Measurements from ENCODE around the gene OTOGL.
"Not testable (repeated sequence)": the region's sequence is repeated elsewhere in the genome, so short reads cannot be mapped to it uniquely, and the experiment has no call there.

Gene OTOGL

DNA sequence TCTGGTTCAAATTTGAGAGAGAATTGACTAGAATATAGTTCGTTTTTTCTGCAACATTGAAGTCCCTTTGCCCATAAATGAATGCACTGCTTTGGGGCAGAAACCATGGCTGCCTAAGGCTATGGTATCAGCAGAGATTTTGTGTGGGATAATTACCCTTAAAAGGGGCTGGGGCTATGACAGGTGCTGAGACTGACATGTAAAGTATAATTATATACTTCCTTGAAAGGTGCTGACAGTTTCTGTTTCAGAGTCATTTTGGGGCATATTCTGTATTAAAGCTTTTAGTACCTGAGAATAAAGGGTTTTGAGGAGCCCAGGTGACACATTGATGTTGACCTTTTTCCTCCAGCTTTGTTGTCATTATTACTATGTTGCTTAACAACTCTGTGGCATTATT is 194.4 kb downstream of the OTOGL start:
- DNase-seq: no peak

DNA sequence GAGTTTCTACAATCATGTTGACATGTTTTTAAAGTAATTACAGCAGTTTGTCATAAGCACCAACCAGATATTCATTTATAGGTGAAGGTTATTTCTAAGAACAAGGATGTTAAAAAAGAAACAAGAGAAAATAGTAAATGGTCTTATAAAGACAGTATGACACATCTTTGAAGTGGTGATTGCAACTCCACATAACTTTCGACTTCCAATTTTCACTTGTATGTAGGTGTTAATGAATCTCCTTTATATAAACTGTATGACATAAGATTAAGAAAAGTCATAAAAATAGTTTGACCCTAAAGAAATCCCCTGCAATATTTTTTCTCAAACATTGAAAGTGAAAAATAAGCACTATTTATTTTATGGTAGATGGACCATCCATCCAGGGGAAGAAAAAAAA is 199.9 kb downstream of the OTOGL start:
- DNase-seq: no peak

DNA sequence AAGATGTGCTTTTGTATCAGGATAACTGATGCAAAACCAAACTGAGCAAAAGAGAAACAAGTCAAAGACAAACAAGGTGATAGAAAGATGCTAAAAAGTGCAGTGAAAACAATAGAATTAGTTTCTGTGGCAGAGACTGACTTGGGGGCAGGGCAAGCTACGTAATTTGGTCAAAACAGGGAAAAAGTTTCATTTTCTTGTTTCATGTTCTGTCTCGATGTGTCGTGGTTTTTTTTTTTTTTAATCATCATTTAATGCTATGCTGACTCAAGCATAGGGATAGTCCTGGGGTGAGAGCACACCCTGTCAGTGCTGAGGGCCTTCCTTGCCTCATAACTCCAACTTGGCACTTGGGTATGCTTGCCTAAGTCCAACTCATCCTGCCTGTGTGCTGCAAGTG is 200.6 kb downstream of the OTOGL start:
- DNase-seq: no peak

DNA sequence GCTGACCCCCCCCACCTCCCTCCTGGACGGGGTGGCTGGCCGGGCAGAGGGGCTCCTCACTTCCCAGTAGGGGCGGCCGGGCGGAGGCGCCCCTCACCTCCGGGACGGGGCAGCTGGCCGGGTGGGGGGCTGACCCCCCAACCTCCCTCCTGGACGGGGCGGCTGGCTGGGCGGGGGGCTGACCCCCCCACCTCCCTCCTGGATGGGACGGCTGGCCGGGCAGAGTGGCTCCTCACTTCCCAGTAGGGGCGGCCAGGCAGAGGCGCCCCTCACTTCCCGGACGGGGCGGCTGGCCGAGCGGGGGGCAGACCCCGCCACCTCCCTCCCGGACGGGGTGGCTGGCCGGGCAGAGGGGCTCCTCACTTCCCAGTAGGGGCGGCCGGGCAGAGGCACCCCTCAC is 208.1 kb downstream of the OTOGL start:
- DNase-seq: not testable (repeated sequence)

DNA sequence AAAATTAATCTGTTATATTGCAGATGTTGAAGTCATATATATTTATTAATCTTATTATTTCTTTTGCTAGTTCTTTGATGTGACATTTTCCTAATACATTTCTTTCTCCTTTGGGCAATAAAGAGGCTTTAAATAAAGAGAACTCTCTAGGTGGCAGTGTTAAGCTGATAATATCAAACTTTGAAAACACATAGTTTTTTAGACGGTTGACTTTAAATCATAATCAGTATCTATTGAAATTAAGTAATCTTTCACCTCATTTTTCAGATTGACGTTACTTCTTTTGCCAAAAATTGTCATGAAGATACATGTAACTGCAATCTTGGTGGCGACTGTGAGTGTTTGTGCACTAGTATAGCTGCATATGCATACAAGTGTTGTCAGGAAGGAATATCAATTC is 213.9 kb downstream of the OTOGL start:
- DNase-seq: no peak

DNA sequence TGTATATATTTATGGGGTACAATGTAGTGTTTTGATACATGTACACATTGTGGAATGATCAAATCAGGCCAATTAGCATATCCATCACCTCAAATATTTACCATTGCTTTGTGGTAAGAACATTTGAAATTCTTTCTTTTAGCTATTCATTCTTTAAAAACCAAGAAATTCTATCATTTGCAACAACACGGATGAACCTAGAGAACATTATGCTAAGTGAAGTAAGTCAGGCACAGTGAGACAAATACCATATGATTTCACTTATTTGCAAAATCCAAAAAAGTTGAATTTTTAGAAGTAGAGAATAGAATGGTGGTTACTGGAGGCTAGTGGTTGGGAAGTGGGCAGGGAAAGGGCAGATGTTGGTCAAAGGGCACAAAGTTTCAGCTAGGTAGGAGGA is 215.4 kb downstream of the OTOGL start:
- no peak for DNase-seq

DNA sequence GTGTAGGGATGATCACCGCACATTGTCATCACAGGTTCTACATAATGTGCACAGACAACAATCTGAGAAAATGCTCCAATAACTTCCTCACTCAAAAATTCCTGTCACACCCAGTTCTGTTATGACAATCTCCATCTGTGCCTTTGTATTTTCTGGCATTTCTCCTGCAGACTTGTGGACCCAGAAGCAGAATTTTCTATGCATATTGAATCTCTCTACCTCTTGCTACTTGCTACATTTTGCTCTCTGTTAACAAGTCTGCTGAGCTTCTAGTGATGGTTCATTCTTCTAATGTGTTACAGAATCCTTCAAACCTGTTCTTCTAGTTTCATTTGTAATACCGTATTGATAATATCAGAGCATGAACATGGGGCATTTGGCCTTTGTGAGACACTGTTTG is 216.9 kb downstream of the OTOGL start:
- DNase-seq: no peak

DNA sequence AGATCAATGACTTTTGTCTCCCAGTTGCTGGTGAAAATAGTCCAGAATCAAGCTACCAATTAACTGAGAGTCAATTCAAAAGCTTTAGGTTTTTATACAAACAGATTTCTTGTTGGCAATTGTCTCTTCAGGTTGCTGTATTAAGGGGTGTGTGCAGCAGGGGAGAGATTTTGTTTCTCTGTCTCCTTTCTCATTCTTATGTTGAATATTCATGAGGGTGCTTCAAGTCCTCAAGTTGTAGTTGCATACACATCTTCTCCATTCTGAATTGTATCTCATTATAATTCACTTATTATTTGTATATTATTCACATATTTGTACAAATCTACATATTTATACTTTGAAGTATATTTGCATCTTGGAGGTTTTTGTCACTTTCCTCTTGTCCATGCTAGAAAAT is 218.0 kb downstream of the OTOGL start:
- DNase-seq: no peak

DNA sequence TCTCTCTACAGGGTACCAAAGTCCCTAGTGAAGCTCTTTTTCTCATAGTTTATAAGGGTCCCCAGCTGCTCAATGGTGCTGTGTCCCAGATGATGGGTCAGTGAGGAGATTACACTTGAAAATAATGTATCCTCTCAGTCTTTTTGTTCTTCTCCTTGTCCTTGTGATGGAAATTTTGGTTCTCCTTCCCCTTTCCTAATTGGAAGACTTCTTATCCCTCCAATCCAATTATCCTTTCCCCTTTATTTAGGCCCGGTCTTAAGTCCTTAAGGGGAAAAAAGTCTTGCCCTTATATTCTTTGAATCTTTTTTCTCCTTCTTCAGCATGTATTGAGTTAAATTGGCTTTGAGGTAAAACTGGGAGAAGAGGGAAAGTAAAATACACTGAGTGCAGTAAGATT is 218.6 kb downstream of the OTOGL start:
- DNase-seq: no peak

DNA sequence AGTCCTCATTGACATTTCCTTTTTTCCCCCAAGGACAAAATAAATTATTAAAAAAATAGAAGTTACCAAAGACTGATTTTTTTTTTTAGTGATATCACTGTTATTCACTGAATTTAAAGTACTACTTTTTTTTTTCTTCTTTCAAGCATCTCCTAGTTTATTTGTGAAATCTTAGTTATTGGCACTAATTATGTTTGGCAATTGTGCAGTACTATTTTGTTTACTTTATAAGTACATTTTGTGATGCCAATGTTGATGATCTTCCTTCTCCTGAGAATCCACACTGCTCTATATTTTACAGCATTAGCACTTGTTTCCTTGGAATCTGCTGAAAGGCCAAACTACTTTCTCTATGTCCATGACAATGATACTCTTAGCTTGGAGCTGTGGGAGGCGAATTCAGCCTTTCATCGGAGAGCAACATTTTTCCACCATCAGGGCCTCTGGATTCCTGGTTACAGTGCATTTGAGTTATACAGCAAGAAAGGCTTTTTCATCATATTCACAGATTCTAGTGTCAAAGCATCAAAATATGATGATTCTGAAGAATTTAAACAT is 220.9 kb downstream of the OTOGL start:
- DNase-seq: no peak

DNA sequence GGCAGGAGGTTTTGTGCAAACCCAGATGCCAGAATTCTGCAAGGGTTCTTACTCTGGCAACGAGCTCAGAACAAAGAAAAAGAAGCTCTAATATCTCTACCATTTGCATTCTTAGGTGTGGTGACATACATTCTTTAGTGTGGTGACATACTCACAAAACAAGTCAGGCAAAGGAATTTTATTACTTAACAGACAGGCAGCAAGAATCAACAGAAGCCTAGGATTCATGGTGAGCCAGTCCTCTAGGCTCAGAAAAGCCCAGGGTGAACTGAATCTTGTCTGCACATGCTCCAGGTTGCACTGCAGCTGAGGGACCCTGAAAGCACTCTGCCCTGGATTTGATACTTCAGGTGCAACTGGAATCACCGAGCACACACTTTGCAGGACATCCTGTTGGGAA is 222.3 kb downstream of the OTOGL start:
- no peak for DNase-seq

DNA sequence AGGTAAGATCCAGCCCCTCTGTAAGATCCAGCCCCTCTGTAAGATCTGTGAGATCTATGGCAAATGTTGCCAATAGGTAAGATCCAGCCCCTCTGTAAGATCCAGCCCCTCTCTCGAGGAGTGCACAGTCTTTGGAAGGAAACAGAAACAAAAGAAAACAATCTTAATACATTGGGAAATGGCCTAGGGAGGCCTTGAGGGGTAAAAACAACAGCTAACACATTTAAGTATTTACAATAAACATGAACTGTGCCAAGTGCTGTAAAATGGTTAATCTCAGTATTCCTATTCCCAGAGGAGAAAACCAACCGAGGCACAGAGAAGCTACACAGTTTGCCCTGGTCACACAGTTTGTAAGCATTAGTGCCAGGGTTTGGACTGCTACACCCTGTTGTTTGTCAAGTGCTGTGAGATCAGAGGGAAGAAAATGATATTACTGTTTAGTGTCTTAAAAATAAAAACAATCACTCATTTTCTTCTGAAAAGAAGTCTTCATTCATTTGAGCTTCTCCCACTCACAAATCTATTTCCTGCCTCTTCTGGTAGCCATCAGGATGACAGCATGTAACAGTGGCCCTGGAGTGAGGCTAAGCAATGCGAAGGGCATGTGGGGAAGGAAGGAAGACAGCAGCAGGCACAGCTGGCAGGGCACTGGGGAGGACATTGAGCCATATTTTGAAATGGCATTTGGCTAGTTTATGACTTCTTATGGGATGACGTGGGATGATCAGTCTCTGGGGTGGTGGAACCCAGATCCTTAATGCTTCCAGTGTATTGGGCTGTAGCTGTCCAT is 226.0 kb downstream of the OTOGL start:
- DNase-seq: no peak

DNA sequence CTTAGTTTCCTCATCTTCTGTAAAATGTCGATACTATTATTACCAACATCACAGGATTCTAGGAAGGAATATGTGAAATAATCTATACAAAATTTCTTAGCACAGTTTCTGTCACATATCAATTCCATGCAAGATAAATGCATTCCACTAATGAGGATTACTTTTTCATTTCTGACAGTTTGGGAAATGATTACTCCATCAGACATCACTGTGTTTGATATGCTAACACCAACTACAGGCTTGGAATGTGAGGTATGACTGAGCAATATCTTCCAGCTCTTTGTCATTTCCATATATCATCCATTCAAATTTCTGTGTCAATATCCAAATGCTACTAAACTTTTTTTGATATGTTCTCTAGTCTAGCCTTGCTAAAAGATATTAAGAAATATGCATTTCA is 233.5 kb downstream of the OTOGL start:
- no peak for DNase-seq

DNA sequence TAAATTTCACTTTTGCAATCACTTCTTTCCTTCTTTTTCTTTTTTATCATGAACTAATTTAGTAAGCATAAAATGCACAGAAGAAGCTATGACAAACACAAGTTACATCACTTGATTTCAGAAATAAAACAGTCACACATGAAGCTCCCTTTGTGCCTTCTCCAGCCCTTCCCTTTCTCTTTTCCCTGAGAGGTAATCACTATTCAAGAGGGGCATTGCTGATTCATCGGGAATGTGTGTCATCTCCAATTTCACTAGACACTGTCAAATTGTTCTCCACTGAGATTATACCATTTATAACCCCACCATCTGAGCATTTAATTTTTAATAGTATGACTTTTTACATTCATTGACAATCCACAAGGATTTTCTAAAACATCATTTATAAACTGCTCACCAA is 253.1 kb downstream of the OTOGL start:
- no peak for DNase-seq

DNA sequence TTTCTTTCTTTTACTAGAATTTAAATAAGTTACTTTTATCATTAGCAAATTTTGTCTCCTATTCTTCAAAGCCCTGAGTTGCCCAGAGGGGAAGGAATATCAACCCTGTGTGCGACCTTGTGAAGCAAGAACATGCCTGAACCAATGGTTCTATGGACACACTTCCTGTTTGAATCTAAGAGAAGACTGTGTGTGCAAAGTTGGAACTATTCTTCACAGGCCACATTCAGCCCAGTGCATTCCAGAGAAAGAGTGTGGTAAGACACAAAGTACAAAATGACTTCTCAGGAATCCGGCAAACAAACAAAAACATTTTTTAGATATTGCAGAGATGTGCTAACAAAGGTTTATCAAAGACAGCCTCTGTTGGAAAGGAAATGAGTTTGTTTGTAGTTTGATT is 253.9 kb downstream of the OTOGL start:
- DNase-seq: no peak

DNA sequence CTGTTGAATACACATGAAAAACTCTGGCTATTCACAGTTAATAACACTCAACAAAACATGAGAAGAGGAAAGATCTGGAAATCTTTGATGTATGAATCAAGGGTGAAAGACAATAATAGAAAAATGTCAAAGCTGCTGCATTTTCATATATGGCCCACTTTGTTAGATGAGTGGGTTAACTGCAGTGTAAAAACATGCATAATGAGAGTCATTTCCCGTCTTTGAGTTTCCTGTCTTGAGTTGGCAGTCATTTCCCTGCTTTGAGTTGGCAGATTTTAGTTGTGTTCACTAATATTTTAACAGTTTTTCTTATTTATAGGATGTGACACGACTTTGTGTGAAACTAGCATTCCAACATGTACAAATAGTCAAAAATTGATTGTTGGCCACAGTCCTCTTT is 256.8 kb downstream of the OTOGL start:
- DNase-seq: no peak

DNA sequence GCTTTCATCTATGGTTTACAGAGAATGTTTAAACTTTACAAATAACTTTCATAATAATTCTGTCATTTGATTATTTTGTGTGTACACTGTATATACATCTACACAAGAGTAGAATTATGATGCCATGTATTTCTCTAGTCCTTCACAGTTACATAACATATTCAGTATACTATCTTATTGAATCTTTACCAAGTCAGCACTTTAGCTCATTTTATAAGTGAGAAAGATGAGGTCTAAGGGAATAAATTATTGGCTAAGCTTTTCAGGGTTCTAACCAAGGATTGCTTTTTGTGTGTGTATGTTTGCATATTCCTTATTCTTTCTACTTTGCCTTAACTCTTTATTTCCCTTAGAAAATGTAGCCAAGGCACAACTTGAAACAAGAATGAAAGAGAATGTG is 260.4 kb downstream of the OTOGL start:
- no peak for DNase-seq

DNA sequence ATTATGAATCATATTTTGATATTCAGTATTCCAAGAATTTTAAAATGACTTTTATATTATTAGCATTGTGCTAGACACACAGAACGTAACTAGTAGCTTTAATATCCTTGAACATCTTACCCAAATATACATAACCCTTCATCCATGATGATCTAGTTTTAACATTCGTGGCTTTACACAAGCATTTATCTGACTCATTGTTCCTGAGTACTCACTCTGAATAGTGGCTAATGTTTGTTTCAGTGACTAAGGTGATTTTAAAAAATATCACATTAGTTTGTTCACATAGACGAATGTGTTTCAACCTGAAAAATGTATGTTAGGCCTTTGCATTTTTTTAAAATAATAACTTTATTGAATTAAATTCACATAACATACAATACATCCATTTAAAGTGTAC is 264.7 kb downstream of the OTOGL start:
- no peak for DNase-seq

DNA sequence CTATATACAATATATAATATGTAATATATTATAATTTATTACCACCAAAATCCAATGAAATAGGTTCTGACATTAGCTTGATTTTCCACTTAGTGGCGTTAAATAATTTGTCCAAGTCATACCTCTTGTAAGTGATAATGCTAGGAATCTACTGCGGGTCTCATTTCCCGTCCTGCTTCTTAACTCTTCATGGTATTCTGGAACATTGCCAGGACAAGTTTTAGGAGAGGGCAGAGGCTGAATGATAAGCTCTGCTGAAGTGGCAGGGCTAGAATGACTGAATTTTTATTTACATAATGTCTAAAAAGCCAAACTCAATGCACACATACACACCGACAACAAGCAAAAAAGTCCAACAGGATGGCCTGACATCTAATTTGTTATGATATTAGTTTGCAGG is 274.3 kb downstream of the OTOGL start:
- DNase-seq: no peak

DNA sequence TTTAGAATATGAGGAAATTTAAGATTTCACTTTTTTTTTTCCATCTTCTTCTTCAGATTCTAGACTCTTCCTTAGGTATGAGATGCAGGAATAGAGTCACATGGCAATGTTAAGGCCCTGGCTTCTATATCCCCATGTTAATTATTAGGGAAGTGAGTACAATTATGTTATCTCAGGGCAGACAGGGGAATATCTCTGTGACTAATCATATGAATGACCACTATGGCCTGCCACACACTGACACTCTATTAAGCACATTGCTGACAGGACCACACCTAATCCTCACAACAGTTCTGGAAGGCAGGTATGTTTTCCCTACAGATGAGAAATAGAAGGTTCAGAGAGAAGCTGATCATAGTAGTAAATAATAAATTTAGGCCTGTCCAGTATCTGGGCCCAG is 275.3 kb downstream of the OTOGL start:
- DNase-seq: no peak

DNA sequence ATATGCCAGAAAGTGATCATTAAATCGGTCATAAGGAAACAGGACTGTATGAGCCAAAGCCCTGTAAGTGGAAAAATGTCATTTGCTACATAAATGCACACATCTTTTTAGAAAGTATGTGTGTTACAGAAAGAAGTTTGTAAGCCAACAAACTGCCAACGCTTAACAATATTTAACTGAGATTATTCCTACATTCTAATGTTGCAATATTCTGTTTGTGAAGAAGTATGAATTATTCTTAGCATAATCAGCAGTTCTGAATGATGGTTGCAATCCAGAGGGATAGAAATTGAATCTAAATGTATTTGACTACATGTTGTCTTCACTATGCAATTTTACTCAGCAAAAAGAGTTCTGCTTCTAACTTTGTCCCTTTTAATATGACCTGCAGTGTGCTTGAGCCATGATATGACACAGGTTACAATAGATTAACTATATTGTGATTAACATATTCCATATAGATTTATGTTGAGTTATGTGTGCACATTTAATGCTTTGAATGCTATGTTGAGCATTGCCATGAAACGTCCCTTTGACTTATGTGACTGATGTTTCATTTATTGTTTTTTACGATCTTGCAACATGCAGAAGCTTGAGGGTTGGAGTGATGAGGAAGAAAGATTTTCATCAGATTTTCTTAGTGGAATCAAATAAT is 277.9 kb downstream of the OTOGL start:
- DNase-seq: no peak

DNA sequence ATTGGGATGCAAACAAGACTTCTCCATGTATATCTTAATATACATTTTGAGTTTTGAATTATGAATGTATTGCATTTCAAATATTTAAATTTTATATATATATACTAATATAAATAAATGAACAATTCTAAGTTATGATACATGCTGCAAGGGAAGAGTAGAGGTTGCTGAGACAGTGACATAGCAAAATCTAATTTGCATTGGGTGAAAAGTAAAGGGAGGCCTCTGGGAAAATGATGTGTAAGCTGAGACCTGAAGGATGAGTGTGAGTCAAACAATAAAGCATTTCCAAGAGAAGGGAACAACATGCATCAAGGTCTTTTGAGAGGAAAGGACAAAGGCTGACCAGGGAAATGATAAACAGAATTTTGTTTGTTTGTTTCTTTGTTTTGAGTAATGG is 281.8 kb downstream of the OTOGL start:
- DNase-seq: no peak

DNA sequence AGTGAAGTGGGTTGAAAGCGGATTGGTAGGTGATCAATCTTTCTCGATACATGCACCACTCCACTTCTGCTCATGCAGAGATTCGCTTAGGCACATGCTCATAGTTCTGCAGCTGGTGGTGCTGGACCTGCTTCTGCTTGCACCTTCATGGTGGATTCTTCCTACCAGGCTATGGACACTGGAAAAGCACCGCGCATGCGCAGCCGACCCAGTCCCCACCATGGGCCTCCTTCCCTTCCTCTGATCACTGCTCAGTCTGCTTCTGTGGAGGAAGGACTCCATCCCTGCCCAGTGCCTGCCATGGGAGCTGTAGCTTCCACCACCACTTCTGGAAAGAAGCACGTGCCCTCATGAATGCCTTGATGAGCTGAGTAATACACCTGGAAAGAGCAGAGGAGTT is 282.9 kb downstream of the OTOGL start:
- no peak for DNase-seq

DNA sequence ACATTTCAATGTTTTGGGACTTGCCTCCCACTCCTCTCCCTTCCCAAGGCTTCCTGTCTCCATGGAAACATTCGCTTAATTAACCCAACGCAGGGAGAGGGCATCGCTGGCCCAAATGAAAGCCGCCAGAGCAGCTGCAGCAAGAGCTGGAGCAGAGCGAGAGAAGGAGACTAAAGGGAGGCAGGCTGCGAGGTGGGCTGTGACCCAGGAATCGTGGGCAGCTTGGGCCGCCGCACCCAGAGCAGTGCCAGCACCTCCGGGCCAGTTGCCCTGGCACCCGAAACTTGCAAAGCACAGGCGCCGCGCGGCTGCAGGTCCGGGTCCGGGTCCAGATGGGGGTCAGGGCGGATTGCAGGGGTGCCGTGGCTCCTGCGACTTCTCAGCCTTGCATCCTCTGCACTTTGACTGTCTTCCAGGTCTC is 301.2 kb downstream of the OTOGL start:
- DNase-seq: no peak

DNA sequence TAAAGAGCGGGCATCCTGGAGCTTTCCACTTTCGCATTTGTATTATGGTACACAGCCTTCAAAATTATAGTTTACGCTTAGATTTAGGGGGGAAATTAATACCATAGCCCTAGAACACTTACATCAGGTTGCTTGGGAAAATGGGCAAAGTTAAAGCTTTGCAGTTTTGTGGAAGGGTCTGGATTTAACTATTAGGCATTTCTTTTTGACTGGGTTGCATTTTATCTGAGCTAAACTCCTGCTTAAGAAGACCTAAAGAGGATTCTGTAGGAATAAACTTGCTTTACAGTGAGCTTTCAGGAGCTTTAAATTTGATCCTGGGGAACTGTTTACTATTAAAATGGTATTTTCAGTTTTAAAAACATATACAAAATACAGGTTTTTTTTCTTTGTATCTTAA is 301.9 kb downstream of the OTOGL start:
- DNase-seq: no peak

Data from midbrain (tissue), 1 donor.